HG02588 (cell line): ENCODE measurements around the gene APOL6.
"Not testable (repeated sequence)": the region's sequence is repeated elsewhere in the genome, so short reads cannot be mapped to it uniquely, and the experiment has no call there.

ENCODE experiments used
- ATAC-seq: cut with Tn5 transposase; IDR thresholded peaks from one replicate; pipeline ENCODE4 v1.9.1; 2021; ENCODE audit warnings: mild to moderate bottlenecking, moderate library complexity; ENCODE audit not compliant: unreplicated experiment

The APOL6 gene

DNA sequence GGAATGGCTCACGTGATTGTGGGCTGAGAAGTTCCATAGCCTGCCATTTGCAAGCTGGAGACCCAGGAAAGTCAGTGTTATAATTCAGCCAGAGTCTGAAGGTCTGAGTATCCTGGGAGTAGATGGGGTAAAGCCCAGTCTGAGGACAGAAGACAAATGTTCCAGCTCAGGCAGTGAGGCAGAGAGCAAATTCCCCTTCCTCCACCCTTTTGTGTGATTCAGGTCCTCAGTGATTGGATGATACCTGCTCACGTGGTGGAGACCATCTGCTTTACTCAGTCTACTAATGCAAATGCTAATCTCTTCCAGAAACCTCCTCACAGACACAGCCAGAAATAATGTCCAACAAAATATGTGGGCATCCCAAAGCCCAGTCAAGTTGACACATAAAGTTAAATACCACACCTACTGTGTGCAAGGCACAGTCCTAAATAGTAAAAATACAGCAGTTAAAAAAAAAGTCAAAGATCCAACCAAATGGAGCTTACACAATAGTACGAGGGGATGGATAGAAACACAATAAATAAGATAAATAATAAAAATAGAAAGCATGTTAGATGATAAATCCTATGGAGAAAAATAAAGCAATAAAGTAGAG, 13.2 kb upstream of the APOL6 start:
- ATAC-seq, result no peak

DNA sequence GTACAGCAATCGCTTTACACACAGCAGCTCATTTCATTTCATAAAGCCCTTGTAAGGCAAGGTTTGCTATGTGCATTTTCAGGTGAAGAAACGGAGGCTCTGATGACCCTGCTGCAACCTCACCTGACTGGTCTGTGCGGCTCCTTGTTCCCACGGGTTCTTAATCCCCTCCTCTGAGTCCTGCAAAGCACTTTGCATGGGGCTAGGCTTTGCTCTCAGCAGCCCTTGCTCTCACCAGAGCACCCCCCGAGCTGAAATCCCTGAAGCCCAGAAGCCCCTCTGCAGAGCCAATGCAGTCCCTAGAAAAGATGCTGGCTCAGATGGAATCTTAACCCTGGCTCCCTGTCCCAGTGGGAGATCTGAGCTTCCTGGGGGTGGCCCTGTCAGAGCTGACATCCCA, 11.0 kb upstream of the APOL6 start:
- ATAC-seq, result no peak

- no peak for ATAC-seq
Observed at GRCh38 chr22:35638001-35638400, 10.2 kb upstream of the APOL6 start.

GRCh38 chr22:35638410-35638809, 9.8 kb upstream of the APOL6 start:
- no peak for ATAC-seq

DNA sequence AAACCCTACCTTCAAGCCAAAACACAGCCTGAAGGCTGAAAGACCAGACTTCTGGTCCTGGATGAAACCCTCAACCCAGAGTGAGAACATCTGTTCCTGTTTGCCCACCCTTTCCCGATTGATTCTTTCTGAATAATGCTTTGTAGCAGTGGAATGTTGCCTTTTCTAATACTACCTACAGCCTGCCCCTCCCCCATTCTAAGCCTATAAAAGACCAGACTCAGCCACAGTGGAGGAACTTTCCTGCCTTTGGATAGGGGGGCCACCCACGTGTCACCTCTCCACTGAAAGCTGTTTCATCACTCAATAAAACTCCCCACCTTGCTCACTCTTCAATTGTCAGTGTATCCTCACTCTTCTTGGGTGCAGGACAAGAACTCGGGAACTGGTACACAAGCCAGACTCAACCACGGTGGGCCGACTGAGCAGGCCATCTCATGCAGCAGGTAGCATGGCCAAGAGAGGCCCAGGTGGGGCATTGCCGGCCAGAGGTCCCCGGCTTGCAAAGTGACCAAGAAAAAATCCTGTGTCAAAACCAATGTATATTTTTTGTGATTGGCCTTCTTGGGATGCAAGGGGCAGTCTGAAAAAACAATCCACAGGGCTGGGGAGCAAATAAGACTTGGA, 6.6 kb upstream of the APOL6 start:
- no peak for ATAC-seq

- no peak for ATAC-seq
Observed at GRCh38 chr22:35642305-35642741, 5.9 kb upstream of the APOL6 start.

GRCh38 chr22:35643991-35644390, 4.3 kb upstream of the APOL6 start:
- ATAC-seq, result no peak

DNA sequence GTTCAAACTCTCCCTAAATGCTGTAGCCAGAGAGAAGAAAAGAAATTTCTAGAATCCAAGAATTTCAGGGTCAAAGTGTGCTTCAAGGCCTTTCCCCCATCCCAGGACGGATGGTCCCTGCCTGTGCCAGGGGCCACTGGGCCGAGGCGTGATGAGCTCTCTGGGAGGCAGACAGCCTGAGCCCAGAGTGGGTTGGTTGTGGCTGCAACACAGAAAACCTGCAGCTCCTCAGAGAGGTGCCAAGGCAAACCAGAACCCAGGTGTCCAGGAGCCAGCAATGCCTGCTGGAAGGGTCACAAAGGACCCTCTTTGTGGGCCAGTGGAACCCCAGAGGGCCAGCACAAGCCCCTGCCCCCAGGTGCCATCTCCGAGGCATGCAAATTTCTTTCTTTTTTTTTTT, 2.6 kb upstream of the APOL6 start:
- ATAC-seq, result no peak

GRCh38 chr22:35649026-35649553, 844 bp downstream of the APOL6 start:
- ATAC-seq, result no peak

DNA sequence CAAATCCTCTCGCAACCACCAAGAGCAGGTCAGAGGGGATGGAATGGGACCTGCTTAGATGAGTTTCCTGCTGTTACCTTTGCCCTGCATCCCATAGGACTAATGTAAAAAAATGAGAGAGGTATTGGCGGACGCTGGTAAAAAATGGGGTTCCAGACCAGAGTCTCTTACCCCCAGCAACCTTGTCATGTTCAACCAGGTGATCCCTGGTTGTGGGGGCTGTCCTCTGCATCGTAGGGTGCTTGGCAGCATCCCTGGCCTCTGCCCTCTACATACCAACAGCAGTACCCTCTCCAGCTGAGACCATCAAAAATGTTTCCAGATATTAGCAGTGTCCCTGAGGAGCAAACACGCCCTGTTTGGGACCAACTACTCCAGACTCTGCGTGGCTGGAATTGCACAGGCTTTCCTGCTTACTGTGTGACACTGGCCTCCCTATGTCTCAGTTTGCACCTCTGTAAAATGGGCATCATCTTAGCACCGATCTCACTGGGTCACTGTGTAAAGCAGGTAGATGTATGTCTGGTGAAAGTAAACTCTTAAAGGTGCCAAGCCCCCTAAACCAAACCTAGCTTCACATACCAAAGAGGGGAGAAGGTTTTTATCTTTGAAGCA, 1.5 kb downstream of the APOL6 start:
- no peak for ATAC-seq

- ATAC-seq, result no peak
Observed at GRCh38 chr22:35651085-35651484, 2.8 kb downstream of the APOL6 start.

DNA sequence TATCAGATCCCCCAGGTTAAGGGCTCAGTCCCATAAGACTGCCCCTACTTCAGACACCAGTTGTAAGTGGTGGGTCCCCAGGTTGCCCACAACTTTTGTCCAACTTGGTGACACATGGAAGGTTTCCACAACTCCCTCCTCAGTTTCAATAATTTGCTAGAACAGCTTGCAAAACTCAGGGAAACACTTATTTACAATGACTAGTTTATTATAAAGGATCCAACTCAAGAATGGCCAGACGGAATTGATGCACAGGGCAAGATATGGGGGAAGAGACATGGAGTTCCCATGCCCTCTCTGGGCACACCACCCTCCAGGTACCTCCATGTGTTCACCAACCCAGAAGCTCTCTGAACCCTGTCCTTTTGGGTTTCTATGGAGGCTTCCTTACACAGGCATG, 5.6 kb downstream of the APOL6 start:
- ATAC-seq, result no peak

GRCh38 chr22:35656284-35656752, 8.1 kb downstream of the APOL6 start:
- ATAC-seq, result no peak

DNA sequence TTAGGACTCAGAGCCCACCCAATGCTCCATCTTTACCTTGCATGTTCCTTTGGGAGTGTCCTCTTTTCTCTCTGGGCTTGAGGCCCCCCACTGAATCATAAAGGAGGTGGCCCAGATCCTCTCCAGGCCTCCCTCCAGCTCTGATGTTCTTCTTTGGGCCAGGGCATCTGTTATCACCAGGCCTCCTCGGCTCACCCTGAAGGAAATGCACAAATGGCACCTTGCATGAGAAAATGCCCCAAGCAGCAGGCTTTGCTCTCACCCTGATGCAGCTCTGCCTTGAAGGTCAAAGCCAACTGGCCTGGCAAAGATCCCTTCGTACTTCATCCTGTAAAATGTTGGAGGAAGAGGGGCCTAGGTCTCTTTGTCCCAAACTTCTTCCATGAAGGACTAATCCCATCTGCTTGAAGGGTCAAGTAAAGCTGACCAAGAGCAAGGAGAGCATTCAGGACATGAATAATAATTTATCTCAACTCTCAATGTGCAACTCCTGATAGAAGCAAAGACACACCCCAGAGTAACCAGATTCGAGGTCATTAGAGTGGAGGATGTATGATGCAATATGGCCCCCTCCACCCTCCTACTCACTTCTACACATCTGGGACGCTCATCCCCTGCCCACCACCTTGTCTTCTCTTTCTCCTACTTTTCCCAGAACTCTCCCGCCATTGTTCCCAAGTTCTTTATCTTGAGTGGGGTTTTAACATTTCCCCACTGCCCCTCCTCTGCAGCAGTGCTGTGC, 9.5 kb downstream of the APOL6 start:
- no peak for ATAC-seq

DNA sequence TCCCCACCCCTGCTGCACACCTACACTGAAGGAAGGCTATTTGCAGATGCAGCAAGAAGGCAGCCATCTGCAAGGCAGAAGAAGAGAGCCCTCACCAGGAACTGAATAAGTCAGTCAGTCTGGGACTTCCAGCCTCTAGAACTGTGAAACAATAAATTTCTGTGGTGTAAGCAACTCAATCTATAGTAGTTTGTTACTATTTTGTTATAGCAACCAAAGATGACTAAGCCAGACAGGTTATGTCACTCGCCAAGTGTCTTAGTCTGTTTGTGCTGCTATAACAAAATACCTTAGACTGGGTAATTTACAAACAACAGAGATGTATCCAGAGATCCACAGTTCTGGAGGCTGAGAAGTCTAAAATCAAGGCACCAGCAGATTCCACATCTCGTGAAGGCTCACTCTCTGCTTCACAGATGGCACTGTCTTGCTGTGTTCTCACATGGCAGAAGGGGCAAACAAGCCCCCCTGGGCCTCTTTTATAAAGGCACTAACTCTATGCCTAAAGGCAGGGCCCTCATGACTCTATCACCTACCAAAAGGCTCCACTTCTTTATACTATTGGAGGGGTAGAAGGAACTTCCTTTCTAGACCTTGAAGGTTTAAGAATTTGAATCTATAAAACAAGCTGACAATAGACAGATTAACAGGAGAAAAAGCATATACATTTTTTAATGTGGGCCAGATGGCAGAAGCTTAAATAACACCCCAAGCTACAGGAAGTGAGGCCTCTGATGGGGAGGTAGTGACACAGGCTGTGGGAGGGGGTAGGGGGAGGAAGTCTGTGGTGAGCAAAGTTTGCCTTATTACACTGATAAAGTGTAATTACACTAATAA, 12.3 kb downstream of the APOL6 start:
- no peak for ATAC-seq

- ATAC-seq, result no peak
Observed at GRCh38 chr22:35661464-35661863, 13.2 kb downstream of the APOL6 start.

GRCh38 chr22:35662914-35663313, 14.7 kb downstream of the APOL6 start:
- no peak for ATAC-seq

GRCh38 chr22:35663371-35663770, 15.1 kb downstream of the APOL6 start:
- no peak for ATAC-seq

DNA sequence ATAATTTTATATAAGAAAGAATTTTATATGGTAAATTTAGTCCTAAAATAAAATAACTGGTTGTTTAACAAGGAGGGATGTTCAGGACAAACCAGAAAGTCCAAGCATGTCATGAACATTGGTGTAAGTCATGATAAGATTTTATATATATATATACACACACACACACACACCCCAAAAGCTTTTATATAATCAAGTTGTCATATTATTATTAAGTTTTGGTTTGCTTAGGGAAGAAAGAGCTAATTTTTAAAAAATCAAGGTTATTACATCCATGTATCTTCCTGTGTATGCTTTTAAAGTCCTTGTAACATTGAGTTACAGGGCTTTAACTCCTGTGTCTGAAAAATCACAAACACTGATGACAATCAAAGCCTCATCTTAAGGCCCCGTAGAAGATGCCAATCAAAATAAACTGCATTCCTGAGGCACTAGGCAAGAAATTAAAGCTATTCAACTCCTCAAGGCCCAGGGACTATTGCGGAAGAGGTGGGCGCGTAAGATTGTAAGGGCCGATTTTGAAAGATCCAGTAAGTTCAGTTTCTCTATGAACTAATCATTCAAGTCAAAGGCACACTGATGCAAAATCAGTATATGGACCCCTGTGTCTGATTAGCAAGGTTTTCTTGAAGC, 16.8 kb downstream of the APOL6 start:
- ATAC-seq, result no peak

DNA sequence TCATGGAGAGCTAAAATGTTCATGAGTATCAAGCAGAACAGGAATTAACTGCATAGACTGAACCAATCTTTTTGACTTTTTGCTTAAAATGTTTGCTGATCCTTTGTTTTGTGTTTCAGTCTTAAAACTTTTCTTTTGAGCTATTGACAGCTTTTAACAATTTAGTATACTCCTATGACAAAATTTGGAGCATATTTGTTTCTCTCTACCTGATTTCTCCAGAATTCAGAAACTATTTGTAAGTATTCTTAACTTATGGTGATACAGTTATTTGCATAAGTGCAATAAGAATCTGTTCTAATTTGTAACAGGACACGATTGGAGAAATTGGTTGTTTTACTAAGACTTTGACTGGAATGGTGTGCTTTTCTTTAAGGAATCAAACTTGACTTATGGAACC, 18.5 kb downstream of the APOL6 start:
- not testable (repeated sequence) for ATAC-seq
